ENCODE measurements around the gene KHDC3L. TPM values are rescaled to one million over a fixed set of nuclear protein-coding genes. Genes with fewer than 3 reads are reported as not detected.
"Not testable (repeated sequence)": the region's sequence is repeated elsewhere in the genome, so short reads cannot be mapped to it uniquely, and the experiment has no call there.

KHDC3L gene
- total RNA-seq, 1 experiment from 2014 or later: 0.22 TPM

DNA sequence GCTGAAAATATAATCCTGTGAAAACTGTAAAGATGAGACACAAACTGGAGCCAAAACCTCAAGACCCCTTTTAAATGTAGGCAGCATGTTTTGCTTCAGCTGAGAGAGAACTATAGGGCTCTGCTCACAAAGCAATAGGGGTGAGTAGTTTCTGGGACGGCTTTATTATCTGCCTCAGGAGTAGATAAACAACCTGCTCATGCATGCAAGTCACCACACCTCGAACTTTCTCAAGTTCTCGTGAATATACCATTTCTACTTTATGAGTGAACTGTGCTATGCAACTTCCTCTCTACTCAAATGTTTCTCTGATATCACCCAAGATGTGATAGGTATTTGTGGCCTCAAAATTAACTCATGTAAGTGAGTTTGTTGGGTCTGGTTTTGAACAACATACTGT lies 14.8 kb downstream of the KHDC3L start:
- no peak overlapping the region for H2BK12ac ChIP-seq (ENCODE audit: insufficient read length, low read depth, low read length)
- H3K4me1 Mint-ChIP-seq: no peaks in the 10 kb centered on the region; a peak in 1 of 4 replicates
- H3K4ac ChIP-seq (ENCODE audit: low read depth, low read length): no peak overlapping the region
- TF ChIP-seq, protein P1, sequence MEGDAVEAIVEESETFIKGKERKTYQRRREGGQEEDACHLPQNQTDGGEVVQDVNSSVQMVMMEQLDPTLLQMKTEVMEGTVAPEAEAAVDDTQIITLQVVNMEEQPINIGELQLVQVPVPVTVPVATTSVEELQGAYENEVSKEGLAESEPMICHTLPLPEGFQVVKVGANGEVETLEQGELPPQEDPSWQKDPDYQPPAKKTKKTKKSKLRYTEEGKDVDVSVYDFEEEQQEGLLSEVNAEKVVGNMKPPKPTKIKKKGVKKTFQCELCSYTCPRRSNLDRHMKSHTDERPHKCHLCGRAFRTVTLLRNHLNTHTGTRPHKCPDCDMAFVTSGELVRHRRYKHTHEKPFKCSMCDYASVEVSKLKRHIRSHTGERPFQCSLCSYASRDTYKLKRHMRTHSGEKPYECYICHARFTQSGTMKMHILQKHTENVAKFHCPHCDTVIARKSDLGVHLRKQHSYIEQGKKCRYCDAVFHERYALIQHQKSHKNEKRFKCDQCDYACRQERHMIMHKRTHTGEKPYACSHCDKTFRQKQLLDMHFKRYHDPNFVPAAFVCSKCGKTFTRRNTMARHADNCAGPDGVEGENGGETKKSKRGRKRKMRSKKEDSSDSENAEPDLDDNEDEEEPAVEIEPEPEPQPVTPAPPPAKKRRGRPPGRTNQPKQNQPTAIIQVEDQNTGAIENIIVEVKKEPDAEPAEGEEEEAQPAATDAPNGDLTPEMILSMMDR (conservative IDR thresholded peaks at IDR 0.05): no peak
- no peaks in the 10 kb centered on the region for H3K36me3 Mint-ChIP-seq (ENCODE audit: insufficient read depth in 1 of 3, low read depth in 3 of 3)
- H2BK5ac ChIP-seq (ENCODE audit: insufficient read length, low read length): no peak overlapping the region
- no peak overlapping the region for H3K4me3 Mint-ChIP-seq
- no peak overlapping the region for H3K23ac ChIP-seq (ENCODE audit: insufficient read length, low read depth, low read length)
- H2AK5ac ChIP-seq (ENCODE audit: insufficient read length, low read length): no peak overlapping the region
- no peak overlapping the region for H3K27ac ChIP-seq (ENCODE audit: insufficient read length, low read depth, low read length)
- no peak overlapping the region for H4K5ac ChIP-seq (ENCODE audit: insufficient read length, low read depth, low read length)
- H3K9me3 Mint-ChIP-seq: peaks cover 0 to 7% of the 10 kb centered on the region in 2 experiments; a peak in 2 of 5 replicates
- no peak overlapping the region for H3T11ph ChIP-seq (ENCODE audit: low read length)
- H3K18ac ChIP-seq (ENCODE audit: insufficient read length, low read depth, low read length): no peak overlapping the region
- H3K79me2 ChIP-seq (ENCODE audit: insufficient read depth, low read length): no peaks in the 10 kb centered on the region
- H3K27me3 ChIP-seq (ENCODE audit: insufficient read depth, low read length): no peaks in the 10 kb centered on the region
- H2BK15ac ChIP-seq (ENCODE audit: low read depth, low read length): no peak overlapping the region
- no peak overlapping the region for H2AFZ ChIP-seq (ENCODE audit: low read length)
- H4K20me1 ChIP-seq (ENCODE audit: control insufficient read depth, insufficient read depth, insufficient read length): no peaks in the 10 kb centered on the region
- H2BK120ac ChIP-seq (ENCODE audit: low read depth, low read length, poor library complexity, severe bottlenecking): no peak overlapping the region
- no peak overlapping the region for H3K9ac ChIP-seq (ENCODE audit: extremely low read depth, insufficient read length, low read length)
- no peak overlapping the region for H3K14ac ChIP-seq (ENCODE audit: insufficient read depth, low read length)
- no peak overlapping the region for H3K56ac ChIP-seq (ENCODE audit: insufficient read length, low read depth, low read length)
- H3K79me1 ChIP-seq (ENCODE audit: insufficient read depth, low read depth, low read length, poor library complexity, severe bottlenecking): no peaks in the 10 kb centered on the region
- H4K8ac ChIP-seq (replicated peaks; ENCODE audit: insufficient read length, low read depth, low read length): no peak overlapping the region
- H4K91ac ChIP-seq (ENCODE audit: insufficient read length, low read depth, low read length): no peak overlapping the region
- no peaks in the 10 kb centered on the region for H3K23me2 ChIP-seq (ENCODE audit: insufficient read length, low read depth, low read length, poor library complexity, severe bottlenecking)
- H3K4me1 ChIP-seq (ENCODE audit: insufficient read depth, low read length): no peaks in the 10 kb centered on the region
- no peaks in the 10 kb centered on the region for H3K9me3 ChIP-seq (ENCODE audit: control insufficient read depth, low read depth, low read length)
- WGBS (ENCODE audit: extremely low coverage, insufficient read length, low lambda C conversion rate): no CpG with 5 or more reads among the region's 3 CpGs
- H3K4me2 ChIP-seq (ENCODE audit: insufficient read depth, insufficient read length, low read length): no peak overlapping the region
- H3K27ac Mint-ChIP-seq: no peak overlapping the region
- DNase-seq: no peak
- H2BK20ac ChIP-seq (ENCODE audit: low read depth, low read length, poor library complexity, severe bottlenecking): no peak overlapping the region
- no peaks in the 10 kb centered on the region; the same call in none of the 2 replicates for H3K27me3 Mint-ChIP-seq (ENCODE audit: low read depth)

DNA sequence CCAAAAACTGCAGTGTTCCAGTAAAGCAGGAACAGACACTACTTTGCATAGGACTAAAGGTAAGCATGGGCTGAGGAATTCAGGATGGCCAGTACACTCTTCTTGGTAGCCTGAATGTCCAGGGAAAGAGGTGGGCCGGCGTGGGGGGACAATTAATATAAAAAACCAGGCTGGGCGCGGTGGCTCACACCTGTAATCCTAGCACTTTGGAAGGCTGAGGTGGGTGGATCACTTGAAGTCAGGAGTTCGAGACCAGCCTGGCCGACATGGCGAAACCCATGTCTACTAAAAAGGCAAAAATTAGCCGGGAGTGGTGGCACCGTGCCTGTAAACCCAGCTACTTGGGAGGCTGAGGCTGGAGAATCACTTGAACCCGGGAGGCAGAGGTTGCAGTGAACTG lies 19.1 kb downstream of the KHDC3L start:
- H4K5ac ChIP-seq (ENCODE audit: insufficient read length, low read depth, low read length); DNase-seq; H3K4me3 Mint-ChIP-seq; H3K79me1 ChIP-seq (ENCODE audit: insufficient read depth, low read depth, low read length, poor library complexity, severe bottlenecking); H3K23ac ChIP-seq (ENCODE audit: insufficient read length, low read depth, low read length); H3K23me2 ChIP-seq (ENCODE audit: insufficient read length, low read depth, low read length, poor library complexity, severe bottlenecking); H3T11ph ChIP-seq (ENCODE audit: low read length); H3K9me3 ChIP-seq (ENCODE audit: control insufficient read depth, low read depth, low read length); H4K20me1 ChIP-seq (ENCODE audit: control insufficient read depth, insufficient read depth, insufficient read length); H3K4ac ChIP-seq (ENCODE audit: low read depth, low read length); H3K27me3 Mint-ChIP-seq (ENCODE audit: low read depth); H2BK12ac ChIP-seq (ENCODE audit: insufficient read length, low read depth, low read length); H3K14ac ChIP-seq (ENCODE audit: insufficient read depth, low read length); H3K4me1 Mint-ChIP-seq; H3K4me2 ChIP-seq (ENCODE audit: insufficient read depth, insufficient read length, low read length); H2BK120ac ChIP-seq (ENCODE audit: low read depth, low read length, poor library complexity, severe bottlenecking); H3K18ac ChIP-seq (ENCODE audit: insufficient read length, low read depth, low read length); H3K9me3 Mint-ChIP-seq; H3K36me3 Mint-ChIP-seq (ENCODE audit: insufficient read depth in 1 of 3, low read depth in 3 of 3); H3K4me1 ChIP-seq (ENCODE audit: insufficient read depth, low read length); H3K56ac ChIP-seq (ENCODE audit: insufficient read length, low read depth, low read length); H2BK20ac ChIP-seq (ENCODE audit: low read depth, low read length, poor library complexity, severe bottlenecking); H3K79me2 ChIP-seq (ENCODE audit: insufficient read depth, low read length); H2BK5ac ChIP-seq (ENCODE audit: insufficient read length, low read length); H4K8ac ChIP-seq (replicated peaks; ENCODE audit: insufficient read length, low read depth, low read length); H3K27me3 ChIP-seq (ENCODE audit: insufficient read depth, low read length); H2AFZ ChIP-seq (ENCODE audit: low read length); H2AK5ac ChIP-seq (ENCODE audit: insufficient read length, low read length); H4K91ac ChIP-seq (ENCODE audit: insufficient read length, low read depth, low read length); H2BK15ac ChIP-seq (ENCODE audit: low read depth, low read length); H3K27ac ChIP-seq (ENCODE audit: insufficient read length, low read depth, low read length); H3K9ac ChIP-seq (ENCODE audit: extremely low read depth, insufficient read length, low read length): not testable (repeated sequence)
- no CpG with 5 or more reads among the region's 10 CpGs for WGBS (ENCODE audit: extremely low coverage, insufficient read length, low lambda C conversion rate)
- H3K27ac Mint-ChIP-seq: peak overlapping the region in 1 of 3 experiments; percentile 90; a peak in 1 of 7 replicates
